Measurements from ENCODE around the gene CCDC40.

GRCh38 chr17:79992649-79993389, 43.6 kb upstream of the CCDC40 start:
- TF ChIP-seq CTCF (IDR thresholded peaks at IDR 0.05): no peak
- TF ChIP-seq POLR2A (IDR thresholded peaks at IDR 0.05): no peak

Data from heart left ventricle (tissue), 13 donors.